OCI-LY1 (cell line): ENCODE data around the gene PAFAH2.

ENCODE experiments used
- H2AFZ ChIP-seq: fragments of 200-600 bp; sonication (generic), shearing (Covaris generic); 2 replicates; pipeline ENCODE4 v1.6.0; 2014; ENCODE audit warnings: antibody characterized with exemption, mild to moderate bottlenecking, low read length
- H3F3A ChIP-seq: fragments of 200-600 bp; sonication (generic), shearing (Covaris generic); 2 replicates; pipeline ENCODE4 v1.6.0; 2014; ENCODE audit warnings: mild to moderate bottlenecking, antibody characterized with exemption, low read length, moderate library complexity; ENCODE audit not compliant: insufficient read depth
- H3K27ac ChIP-seq: fragments of 200-600 bp; sonication (generic); 2 replicates; pipeline ENCODE4 v1.5.1; 2014; ENCODE audit warnings: low read length, mixed run types, mild to moderate bottlenecking, low read depth; ENCODE audit not compliant: poor library complexity, severe bottlenecking
- H3K27me3 ChIP-seq: fragments of 200-600 bp; sonication (generic); 2 replicates; pipeline ENCODE4 v1.6.0; 2014; ENCODE audit warnings: antibody characterized with exemption, mild to moderate bottlenecking, low read length, moderate library complexity; ENCODE audit not compliant: insufficient read depth
- H3K36me3 ChIP-seq: fragments of 200-600 bp; sonication (generic); 2 replicates; pipeline ENCODE4 v1.6.1; 2014; ENCODE audit warnings: mild to moderate bottlenecking, antibody characterized with exemption, low read length, moderate library complexity, mixed read lengths; ENCODE audit not compliant: insufficient read depth
- H3K4me1 ChIP-seq: fragments of 200-600 bp; sonication (generic); 2 replicates; pipeline ENCODE4 v1.5.1; 2014; ENCODE audit warnings: mild to moderate bottlenecking, low read length, moderate library complexity; ENCODE audit not compliant: insufficient read depth, severe bottlenecking
- H3K4me2 ChIP-seq: fragments of 200-600 bp; sonication (generic), shearing (Covaris generic); 2 replicates; pipeline ENCODE4 v1.6.1; 2014; ENCODE audit warnings: low read length
- H3K4me3 ChIP-seq: fragments of 200-600 bp; sonication (generic); 2 replicates; pipeline ENCODE4 v1.5.1; 2014; ENCODE audit warnings: low read length, low read depth, mild to moderate bottlenecking, mixed read lengths; ENCODE audit not compliant: poor library complexity, severe bottlenecking
- H3K79me2 ChIP-seq: fragments of 200-600 bp; shearing (Covaris generic); 2 replicates; pipeline ENCODE4 v1.6.1; 2016; ENCODE audit warnings: mixed run types, low read length, mixed read lengths; ENCODE audit not compliant: insufficient read depth
- H3K9ac ChIP-seq: fragments of 200-600 bp; sonication (generic), shearing (Covaris generic); 2 replicates; pipeline ENCODE4 v1.6.1; 2014; ENCODE audit warnings: mild to moderate bottlenecking, low read length, mixed read lengths
- H3K9me2 ChIP-seq: fragments of 200-600 bp; sonication (generic), shearing (Covaris generic); 2 replicates; pipeline ENCODE4 v1.6.1; 2014; ENCODE audit warnings: low read depth, mild to moderate bottlenecking, low read length, mixed read lengths
- H3K9me3 ChIP-seq: fragments of 200-600 bp; shearing (Covaris generic); 2 replicates; pipeline ENCODE4 v1.6.1; 2014; ENCODE audit warnings: low read length, mixed read lengths
- H4K20me1 ChIP-seq: fragments of 200-600 bp; sonication (generic), shearing (Covaris generic); 2 replicates; pipeline ENCODE4 v1.6.0; 2016; ENCODE audit warnings: mild to moderate bottlenecking, low read length; ENCODE audit not compliant: insufficient read depth
- CTCF ChIP-seq: fragments of 200-600 bp; sonication (generic), shearing (Covaris generic); IDR thresholded peaks from 2 replicates; pipeline ENCODE4 v1.5.1; 2017; ENCODE audit warnings: mild to moderate bottlenecking, antibody characterized with exemption, low read length, moderate library complexity, mixed read lengths
- EZH2 ChIP-seq: fragments of 200-600 bp; sonication (generic), shearing (Covaris generic); IDR thresholded peaks from 2 replicates; pipeline ENCODE4 v1.8.0; 2017; ENCODE audit warnings: borderline replicate concordance, mixed run types, mild to moderate bottlenecking, antibody characterized with exemption, low read length, moderate library complexity, mixed read lengths

Gene PAFAH2

DNA sequence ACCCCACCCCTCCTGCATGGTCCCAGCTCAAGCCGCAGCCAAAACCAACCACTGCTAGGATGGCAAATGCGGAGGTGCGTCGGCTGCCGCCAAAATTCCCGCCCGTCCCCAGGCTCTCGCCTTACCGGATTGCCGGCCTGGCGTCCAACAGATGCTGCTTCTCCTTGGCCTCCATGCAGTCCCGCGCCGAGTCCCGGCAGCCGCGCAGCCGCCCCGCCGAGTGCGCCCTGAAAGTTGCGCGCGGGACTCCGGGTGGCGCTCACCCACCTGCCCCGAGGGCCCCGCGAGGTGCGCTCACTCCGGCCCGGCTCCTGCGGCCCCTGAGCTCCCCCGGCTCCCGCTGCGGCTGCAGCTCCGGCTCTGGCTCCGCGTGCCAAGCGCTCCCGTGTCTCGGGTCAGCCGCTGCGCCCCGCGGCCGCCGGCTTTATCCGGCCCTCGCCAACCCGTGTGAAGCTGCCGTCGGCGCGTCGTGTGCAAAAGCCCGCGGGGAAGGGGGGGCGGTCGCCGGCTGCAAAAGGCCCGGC, 47.9 kb upstream of the PAFAH2 start, which contains the start of gene SLC30A2:
Gene SLC30A2 (minus strand): TSS at position 397 of the 524 bp plus-strand sequence. CDS start 222 bp downstream, at position 175.
- Histone ChIP-seq H2AFZ (no peak within 1 kb of the TSS), H3K9me3 (no peaks in the 10 kb centered on the region), H3K79me2 (no peaks in the 10 kb centered on the region), H3K9me2 (no peaks in the 10 kb centered on the region), H3F3A (no peaks in the 10 kb centered on the region), H3K27ac (no peak within 1 kb of the TSS), H3K4me1 (no peaks in the 10 kb centered on the region), H3K4me2 (no peak within 1 kb of the TSS), H3K27me3 (0 out of 2 replicates have a peak, but pooled peaks cover 14% of the 10 kb centered on the region), H3K36me3 (no peaks in the 10 kb centered on the region), H3K9ac (no peak within 1 kb of the TSS), H3K4me3 (no peak within 1 kb of the TSS), H4K20me1 (no peaks in the 10 kb centered on the region)
- TF ChIP-seq EZH2 (no peak), CTCF (no peak)

GRCh38 chr1:26044971-26045721, 47.3 kb upstream of the PAFAH2 start:
- H3K4me2 ChIP-seq = no peak overlapping the region
- H3K9ac ChIP-seq = no peak overlapping the region
- no peak for TF ChIP-seq EZH2
- no peak for TF ChIP-seq CTCF
- H2AFZ ChIP-seq = no peak overlapping the region
- H3K27ac ChIP-seq = no peak overlapping the region
- 0 out of 2 replicates have a peak, but pooled peaks cover 14% of the 10 kb centered on the region for H3K27me3 ChIP-seq
- H3K9me3 ChIP-seq = no peaks in the 10 kb centered on the region
- no peaks in the 10 kb centered on the region for H3F3A ChIP-seq
- no peaks in the 10 kb centered on the region for H3K4me1 ChIP-seq
- H4K20me1 ChIP-seq = no peaks in the 10 kb centered on the region
- no peak overlapping the region for H3K4me3 ChIP-seq
- H3K9me2 ChIP-seq = no peaks in the 10 kb centered on the region
- H3K79me2 ChIP-seq = no peaks in the 10 kb centered on the region
- H3K36me3 ChIP-seq = no peaks in the 10 kb centered on the region

- H3K9me3 ChIP-seq = no peaks in the 10 kb centered on the region
- H3K4me1 ChIP-seq = no peaks in the 10 kb centered on the region
- H3K4me3 ChIP-seq = no peak overlapping the region
- H3K36me3 ChIP-seq = no peaks in the 10 kb centered on the region
- no peak overlapping the region for H3K4me2 ChIP-seq
- no peak overlapping the region for H2AFZ ChIP-seq
- no peak overlapping the region for H3K27ac ChIP-seq
- H3K79me2 ChIP-seq = no peaks in the 10 kb centered on the region
- H3K9ac ChIP-seq = no peak overlapping the region
- H3K27me3 ChIP-seq = 0 out of 2 replicates have a peak, but pooled peaks cover 14% of the 10 kb centered on the region
- no peaks in the 10 kb centered on the region for H4K20me1 ChIP-seq
- TF ChIP-seq EZH2 (no peak), CTCF (no peak)
- H3K9me2 ChIP-seq = no peaks in the 10 kb centered on the region
- H3F3A ChIP-seq = no peaks in the 10 kb centered on the region
Observed at GRCh38 chr1:26044414-26044813, 46.6 kb upstream of the PAFAH2 start.
